SK-N-SH treated with all-trans-retinoic acid at 6 μM for 48 hours (cell line): ENCODE measurements around the gene KRT7.
"Not testable (repeated sequence)": the region's sequence is repeated elsewhere in the genome, so short reads cannot be mapped to it uniquely, and the experiment has no call there.

Experiments used
- ATAC-seq: fragments of 200-7000 bp; cut with Tn5 transposase; 3 replicates; pipeline ENCODE4 v1.9.1; 2020; ENCODE audit warnings: mild to moderate bottlenecking, moderate library complexity
- CSDC2 ChIP-seq: fragments of 250-450 bp; sonication (Bioruptor Pico); IDR thresholded peaks from 2 replicates; pipeline ENCODE4 v1.5.0; 2020; ENCODE audit warnings: mild to moderate bottlenecking, moderate library complexity
- ESRRG ChIP-seq: fragments of 250-450 bp; sonication (Bioruptor Pico); IDR thresholded peaks from 2 replicates; pipeline ENCODE4 v1.6.1; 2021; ENCODE audit warnings: mild to moderate bottlenecking
- ISL1 ChIP-seq: fragments of 250-450 bp; sonication (Bioruptor Pico); IDR thresholded peaks from 2 replicates; pipeline ENCODE4 v2.1.2; 2022; ENCODE audit warnings: mild to moderate bottlenecking, moderate library complexity
- OSR1 ChIP-seq: fragments of 250-450 bp; sonication (Bioruptor Pico); IDR thresholded peaks from 2 replicates; pipeline ENCODE4 v1.8.0; 2022; ENCODE audit warnings: moderate library complexity, mild to moderate bottlenecking, inconsistent platforms
- PPARA ChIP-seq: fragments of 250-450 bp; sonication (Bioruptor Pico); IDR thresholded peaks from 2 replicates; pipeline ENCODE4 v1.5.0; 2020; ENCODE audit warnings: mild to moderate bottlenecking, borderline replicate concordance
- SNAI2 ChIP-seq: fragments of 250-450 bp; sonication (Bioruptor Pico); IDR thresholded peaks from 2 replicates; pipeline ENCODE4 v1.5.0; 2020; ENCODE audit warnings: mild to moderate bottlenecking, moderate library complexity
- TOX ChIP-seq: fragments of 250-450 bp; sonication (Bioruptor Pico); IDR thresholded peaks from 2 replicates; pipeline ENCODE4 v1.8.0; 2021; ENCODE audit warnings: mild to moderate bottlenecking, moderate library complexity, borderline replicate concordance
- ZC3H10 ChIP-seq: fragments of 250-450 bp; sonication (Bioruptor Pico); IDR thresholded peaks from 2 replicates; pipeline ENCODE4 v1.5.1; 2021; ENCODE audit warnings: mild to moderate bottlenecking, moderate library complexity
- ZFP3 ChIP-seq: fragments of 250-450 bp; sonication (Bioruptor Pico); IDR thresholded peaks from 2 replicates; pipeline ENCODE4 v1.5.0; 2020; ENCODE audit warnings: mild to moderate bottlenecking, moderate library complexity
- ZNF565 ChIP-seq: fragments of 450-650 bp; formaldehyde crosslinking; conservative IDR thresholded peaks from 2 replicates; pipeline ENCODE4 v1.5.0; 2020; ENCODE audit warnings: low read depth, mild to moderate bottlenecking, moderate library complexity
- ZNF70 ChIP-seq: fragments of 450-650 bp; formaldehyde crosslinking; IDR thresholded peaks from 2 replicates; pipeline ENCODE4 v1.5.0; 2020; ENCODE audit warnings: mild to moderate bottlenecking, moderate library complexity
- ZNF8 ChIP-seq: fragments of 450-650 bp; formaldehyde crosslinking; IDR thresholded peaks from 2 replicates; pipeline ENCODE4 v1.5.0; 2020; ENCODE audit warnings: mild to moderate bottlenecking, moderate library complexity
- TF ChIP-seq, protein P1 (sequence below): fragments of 250-450 bp; sonication (Bioruptor Pico); IDR thresholded peaks from 2 replicates; pipeline ENCODE4 v1.5.0; 2020; ENCODE audit warnings: mild to moderate bottlenecking, moderate library complexity
- TF ChIP-seq, protein P2 (sequence below): fragments of 250-450 bp; sonication (Bioruptor Pico); IDR thresholded peaks from 2 replicates; pipeline ENCODE4 v1.8.0; 2021; ENCODE audit warnings: low read depth, mild to moderate bottlenecking, moderate library complexity, borderline replicate concordance
- TF ChIP-seq, protein P3 (sequence below): fragments of 250-450 bp; sonication (Bioruptor Pico); IDR thresholded peaks from 2 replicates; pipeline ENCODE4 v1.5.1; 2021; ENCODE audit warnings: mild to moderate bottlenecking, moderate library complexity
- TF ChIP-seq, protein P4 (sequence below): fragments of 250-450 bp; sonication (Bioruptor Pico); IDR thresholded peaks from 2 replicates; pipeline ENCODE4 v1.5.1; 2020; ENCODE audit warnings: low read depth, mild to moderate bottlenecking, moderate library complexity

KRT7 gene

DNA sequence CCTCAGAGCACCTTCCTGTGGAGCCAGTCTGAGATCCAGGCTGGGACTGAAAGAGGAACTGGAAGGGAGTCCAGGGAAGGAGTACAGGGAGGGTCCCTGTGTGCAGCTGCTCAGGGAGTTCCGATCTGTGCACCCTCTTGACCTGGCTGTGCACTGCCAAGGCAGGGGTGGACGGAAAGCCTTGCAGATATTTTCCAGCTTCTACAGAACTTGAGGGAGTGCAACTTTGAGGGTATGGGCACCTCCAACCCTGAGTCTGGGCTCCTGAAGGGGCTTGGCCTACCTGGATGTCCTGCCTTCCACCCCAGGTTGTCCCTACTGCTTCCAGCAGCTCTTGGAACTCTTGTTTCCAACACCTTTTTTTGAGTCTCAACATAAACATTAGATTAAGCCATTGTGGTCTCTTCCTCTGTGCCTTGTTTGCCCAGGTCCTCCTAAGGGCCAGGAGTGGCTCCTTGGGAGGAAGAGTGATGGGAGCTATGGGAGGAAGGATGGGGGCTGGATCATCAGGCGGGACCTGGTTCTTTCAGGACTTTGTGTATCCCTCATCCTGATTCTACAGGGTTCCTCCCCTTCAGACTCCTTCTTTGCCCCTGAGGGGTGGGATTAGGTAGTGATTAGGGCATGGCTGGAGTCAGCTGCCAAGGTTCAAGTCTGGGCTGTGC lies 3.5 kb downstream of the KRT7 start (continued):
- TF ChIP-seq, protein P1, sequence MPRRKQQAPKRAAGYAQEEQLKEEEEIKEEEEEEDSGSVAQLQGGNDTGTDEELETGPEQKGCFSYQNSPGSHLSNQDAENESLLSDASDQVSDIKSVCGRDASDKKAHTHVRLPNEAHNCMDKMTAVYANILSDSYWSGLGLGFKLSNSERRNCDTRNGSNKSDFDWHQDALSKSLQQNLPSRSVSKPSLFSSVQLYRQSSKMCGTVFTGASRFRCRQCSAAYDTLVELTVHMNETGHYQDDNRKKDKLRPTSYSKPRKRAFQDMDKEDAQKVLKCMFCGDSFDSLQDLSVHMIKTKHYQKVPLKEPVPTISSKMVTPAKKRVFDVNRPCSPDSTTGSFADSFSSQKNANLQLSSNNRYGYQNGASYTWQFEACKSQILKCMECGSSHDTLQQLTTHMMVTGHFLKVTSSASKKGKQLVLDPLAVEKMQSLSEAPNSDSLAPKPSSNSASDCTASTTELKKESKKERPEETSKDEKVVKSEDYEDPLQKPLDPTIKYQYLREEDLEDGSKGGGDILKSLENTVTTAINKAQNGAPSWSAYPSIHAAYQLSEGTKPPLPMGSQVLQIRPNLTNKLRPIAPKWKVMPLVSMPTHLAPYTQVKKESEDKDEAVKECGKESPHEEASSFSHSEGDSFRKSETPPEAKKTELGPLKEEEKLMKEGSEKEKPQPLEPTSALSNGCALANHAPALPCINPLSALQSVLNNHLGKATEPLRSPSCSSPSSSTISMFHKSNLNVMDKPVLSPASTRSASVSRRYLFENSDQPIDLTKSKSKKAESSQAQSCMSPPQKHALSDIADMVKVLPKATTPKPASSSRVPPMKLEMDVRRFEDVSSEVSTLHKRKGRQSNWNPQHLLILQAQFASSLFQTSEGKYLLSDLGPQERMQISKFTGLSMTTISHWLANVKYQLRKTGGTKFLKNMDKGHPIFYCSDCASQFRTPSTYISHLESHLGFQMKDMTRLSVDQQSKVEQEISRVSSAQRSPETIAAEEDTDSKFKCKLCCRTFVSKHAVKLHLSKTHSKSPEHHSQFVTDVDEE = no peak
- TF ChIP-seq, protein P2, sequence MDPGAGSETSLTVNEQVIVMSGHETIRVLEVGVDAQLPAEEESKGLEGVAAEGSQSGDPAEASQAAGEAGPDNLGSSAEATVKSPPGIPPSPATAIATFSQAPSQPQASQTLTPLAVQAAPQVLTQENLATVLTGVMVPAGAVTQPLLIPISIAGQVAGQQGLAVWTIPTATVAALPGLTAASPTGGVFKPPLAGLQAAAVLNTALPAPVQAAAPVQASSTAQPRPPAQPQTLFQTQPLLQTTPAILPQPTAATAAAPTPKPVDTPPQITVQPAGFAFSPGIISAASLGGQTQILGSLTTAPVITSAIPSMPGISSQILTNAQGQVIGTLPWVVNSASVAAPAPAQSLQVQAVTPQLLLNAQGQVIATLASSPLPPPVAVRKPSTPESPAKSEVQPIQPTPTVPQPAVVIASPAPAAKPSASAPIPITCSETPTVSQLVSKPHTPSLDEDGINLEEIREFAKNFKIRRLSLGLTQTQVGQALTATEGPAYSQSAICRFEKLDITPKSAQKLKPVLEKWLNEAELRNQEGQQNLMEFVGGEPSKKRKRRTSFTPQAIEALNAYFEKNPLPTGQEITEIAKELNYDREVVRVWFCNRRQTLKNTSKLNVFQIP (CRISPR knock-in tag) = no peak
- no peak for TF ChIP-seq CSDC2 (CRISPR knock-in tag)
- TF ChIP-seq ZC3H10 = no peak
- TF ChIP-seq PPARA (CRISPR knock-in tag) = no peak
- TF ChIP-seq, all 23 proteins: peak for 0

DNA sequence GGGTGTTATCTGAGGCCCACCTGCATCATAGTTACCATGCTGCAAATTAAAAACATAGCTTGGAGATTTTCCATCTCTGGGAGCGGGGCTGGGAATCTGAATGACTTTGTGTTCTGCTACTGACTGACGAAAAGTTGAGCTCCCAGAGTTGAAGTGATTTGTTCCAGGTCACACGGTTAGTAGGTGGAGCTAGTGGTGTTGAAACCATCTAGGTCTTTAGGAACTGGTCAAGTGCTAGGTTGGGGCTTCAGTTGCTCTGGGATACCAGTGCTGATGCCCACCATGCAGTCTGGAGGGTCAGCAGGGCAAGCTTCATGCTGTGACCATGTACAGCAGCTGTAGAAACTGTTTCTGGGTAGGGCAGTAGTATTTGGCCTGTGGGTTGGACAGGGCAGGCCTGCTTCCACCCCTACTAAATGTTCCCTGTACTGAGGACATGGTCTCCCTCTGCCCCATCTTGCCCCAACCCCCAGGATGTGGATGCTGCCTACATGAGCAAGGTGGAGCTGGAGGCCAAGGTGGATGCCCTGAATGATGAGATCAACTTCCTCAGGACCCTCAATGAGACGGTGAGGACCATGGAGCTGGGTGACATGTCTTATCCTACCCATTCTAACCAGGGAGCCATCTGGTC lies 5.3 kb downstream of the KRT7 start:
- TF ChIP-seq TOX (CRISPR knock-in tag) (no peak), ZFP3 (no peak), PPARA (CRISPR knock-in tag) (no peak)
- no peak for ATAC-seq

DNA sequence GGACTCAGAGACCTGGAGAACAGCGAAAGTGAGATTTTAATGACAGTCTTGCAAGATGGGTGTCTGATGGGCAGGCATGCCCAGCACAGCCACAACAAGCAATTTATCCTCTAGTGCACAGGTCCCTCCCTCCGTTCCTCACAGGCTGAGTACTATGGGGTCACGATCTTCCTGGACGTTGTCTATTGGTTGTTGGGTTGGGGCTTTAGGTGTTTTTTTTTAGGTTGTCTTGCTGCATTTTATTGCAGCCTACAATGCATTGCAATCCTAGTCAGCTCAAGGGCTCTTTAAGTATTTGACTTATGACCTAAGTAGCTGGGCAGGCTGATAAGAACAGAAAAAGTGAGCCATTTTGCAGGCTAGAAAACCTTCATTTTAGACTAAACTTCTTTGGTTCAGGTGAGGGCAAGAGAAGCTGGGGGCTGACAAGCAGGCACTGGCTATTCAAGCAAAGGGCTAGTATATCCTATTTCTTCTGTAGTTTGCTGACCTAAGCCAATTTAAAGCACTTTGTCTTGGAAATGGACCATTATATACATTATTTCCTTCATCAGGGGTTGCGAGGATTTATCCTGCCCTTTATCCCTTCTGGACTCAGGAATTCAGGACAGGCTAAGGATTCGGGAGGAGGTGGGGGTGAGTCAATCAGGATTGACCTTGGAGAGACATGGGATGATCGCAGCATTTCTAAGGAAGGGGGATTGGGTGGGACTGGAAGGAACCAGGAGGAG lies 6.0 kb downstream of the KRT7 start:
- ATAC-seq = no peak
- TF ChIP-seq, protein P3, sequence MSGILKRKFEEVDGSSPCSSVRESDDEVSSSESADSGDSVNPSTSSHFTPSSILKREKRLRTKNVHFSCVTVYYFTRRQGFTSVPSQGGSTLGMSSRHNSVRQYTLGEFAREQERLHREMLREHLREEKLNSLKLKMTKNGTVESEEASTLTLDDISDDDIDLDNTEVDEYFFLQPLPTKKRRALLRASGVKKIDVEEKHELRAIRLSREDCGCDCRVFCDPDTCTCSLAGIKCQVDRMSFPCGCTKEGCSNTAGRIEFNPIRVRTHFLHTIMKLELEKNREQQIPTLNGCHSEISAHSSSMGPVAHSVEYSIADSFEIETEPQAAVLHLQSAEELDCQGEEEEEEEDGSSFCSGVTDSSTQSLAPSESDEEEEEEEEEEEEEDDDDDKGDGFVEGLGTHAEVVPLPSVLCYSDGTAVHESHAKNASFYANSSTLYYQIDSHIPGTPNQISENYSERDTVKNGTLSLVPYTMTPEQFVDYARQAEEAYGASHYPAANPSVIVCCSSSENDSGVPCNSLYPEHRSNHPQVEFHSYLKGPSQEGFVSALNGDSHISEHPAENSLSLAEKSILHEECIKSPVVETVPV (CRISPR knock-in tag) = no peak
- TF ChIP-seq ZFP3 = no peak
- no peak for TF ChIP-seq ESRRG (CRISPR knock-in tag)

DNA sequence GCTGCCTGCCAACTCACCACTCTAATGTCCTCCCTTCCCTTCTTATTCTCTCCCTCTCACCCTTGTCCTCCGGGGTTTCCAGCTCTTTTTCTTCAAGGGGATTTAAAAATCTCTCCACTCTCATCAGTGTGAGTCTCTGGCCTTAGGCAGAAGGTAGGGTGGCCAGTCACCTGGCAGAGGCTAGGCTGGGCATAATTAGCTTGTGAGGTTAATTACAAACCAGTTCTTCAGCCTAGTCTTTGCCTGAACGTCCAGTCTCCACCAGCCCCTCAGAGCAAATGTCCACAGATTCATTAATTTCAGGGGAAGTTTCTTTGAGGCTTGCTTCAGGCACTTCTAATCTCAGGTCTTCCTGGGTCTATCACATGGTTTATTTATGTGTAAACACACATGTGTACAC lies 6.7 kb downstream of the KRT7 start:
- TF ChIP-seq, protein P2 (CRISPR knock-in tag) = no peak
- TF ChIP-seq SNAI2 (CRISPR knock-in tag) = no peak
- TF ChIP-seq, protein P1 = no peak
- no peak for TF ChIP-seq ISL1 (CRISPR knock-in tag)
- TF ChIP-seq, protein P4, sequence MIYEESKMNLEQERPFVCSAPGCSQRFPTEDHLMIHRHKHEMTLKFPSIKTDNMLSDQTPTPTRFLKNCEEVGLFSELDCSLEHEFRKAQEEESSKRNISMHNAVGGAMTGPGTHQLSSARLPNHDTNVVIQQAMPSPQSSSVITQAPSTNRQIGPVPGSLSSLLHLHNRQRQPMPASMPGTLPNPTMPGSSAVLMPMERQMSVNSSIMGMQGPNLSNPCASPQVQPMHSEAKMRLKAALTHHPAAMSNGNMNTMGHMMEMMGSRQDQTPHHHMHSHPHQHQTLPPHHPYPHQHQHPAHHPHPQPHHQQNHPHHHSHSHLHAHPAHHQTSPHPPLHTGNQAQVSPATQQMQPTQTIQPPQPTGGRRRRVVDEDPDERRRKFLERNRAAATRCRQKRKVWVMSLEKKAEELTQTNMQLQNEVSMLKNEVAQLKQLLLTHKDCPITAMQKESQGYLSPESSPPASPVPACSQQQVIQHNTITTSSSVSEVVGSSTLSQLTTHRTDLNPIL (CRISPR knock-in tag) = no peak
- no peak for TF ChIP-seq ZNF70
- no peak for TF ChIP-seq ZNF8 (CRISPR knock-in tag)
- TF ChIP-seq ZNF565 (CRISPR knock-in tag) = no peak
- TF ChIP-seq OSR1 (CRISPR knock-in tag) = no peak
- TF ChIP-seq, protein P3 (CRISPR knock-in tag) = no peak
- no peak for ATAC-seq

DNA sequence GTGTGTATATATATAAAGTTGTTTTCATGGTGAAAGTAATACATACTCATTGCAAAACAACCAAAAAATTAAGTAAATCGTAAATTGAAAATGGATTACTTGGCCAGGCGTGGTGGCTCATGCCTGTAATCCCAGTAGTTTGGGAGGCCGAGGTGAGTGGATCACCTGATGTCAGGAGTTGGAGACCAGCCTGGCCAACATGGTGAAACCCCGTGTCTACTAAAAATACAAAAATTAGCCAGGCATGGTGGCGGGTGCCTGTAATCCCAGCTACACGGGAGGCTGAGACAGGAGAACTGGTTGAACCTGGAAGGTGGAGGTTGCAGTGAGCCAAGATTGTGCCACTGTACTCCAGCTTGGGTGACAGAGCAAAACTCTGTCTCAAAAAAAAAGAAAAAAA lies 7.2 kb downstream of the KRT7 start:
- not testable (repeated sequence) for ATAC-seq
